DND-41 (cell line): ENCODE results near the gene PTPN23.

Experiments
- ATAC-seq: fragments of 200-7000 bp; cut with Tn5 transposase; 3 replicates; pipeline ENCODE4 v1.9.1; 2021; ENCODE audit warnings: low read depth; ENCODE audit not compliant: insufficient read depth
- DNase-seq: peaks from one replicate; pipeline ENCODE4 v3.0.0-alpha.2; 2020
- H2AFZ ChIP-seq: 2 replicates; pipeline ENCODE4 v1.6.0; 2012; ENCODE audit warnings: low read depth, low read length
- H3K27ac ChIP-seq: 2 replicates; pipeline ENCODE4 v1.5.1; 2012; ENCODE audit warnings: low read length, inconsistent platforms
- H3K27me3 ChIP-seq: fragments of 200-600 bp; sonication (generic); 2 replicates; pipeline ENCODE4 v1.6.0; 2012; ENCODE audit warnings: low read length, mild to moderate bottlenecking, inconsistent platforms; ENCODE audit not compliant: insufficient read depth, poor library complexity
- H3K36me3 ChIP-seq: 2 replicates; pipeline ENCODE4 v1.5.1; 2012; ENCODE audit warnings: low read length, inconsistent platforms; ENCODE audit not compliant: insufficient read depth
- H3K4me1 ChIP-seq: 2 replicates; pipeline ENCODE4 v1.5.1; 2012; ENCODE audit warnings: mild to moderate bottlenecking, low read length; ENCODE audit not compliant: insufficient read depth
- H3K4me2 ChIP-seq: 2 replicates; pipeline ENCODE4 v1.6.0; 2012; ENCODE audit warnings: mild to moderate bottlenecking, moderate library complexity, low read length, inconsistent platforms; ENCODE audit not compliant: insufficient read depth
- H3K4me3 ChIP-seq, 2 experiments: fragments of 200-600 bp in 1 of 2; shearing (Covaris generic) in 1 of 2; 2 replicates each; pipeline ENCODE4 v1.5.1; 2012 to 2016; ENCODE audit warnings: inconsistent platforms in 2 of 2, low read length in 2 of 2, mild to moderate bottlenecking in 2 of 2, low read depth in 1 of 2, moderate library complexity in 1 of 2
- H3K79me2 ChIP-seq: 2 replicates; pipeline ENCODE4 v1.6.0; 2012; ENCODE audit warnings: low read length, inconsistent platforms; ENCODE audit not compliant: insufficient read depth
- H3K9ac ChIP-seq: 2 replicates; pipeline ENCODE4 v1.6.0; 2012; ENCODE audit warnings: low read depth, mild to moderate bottlenecking, inconsistent platforms, low read length, moderate library complexity
- H3K9me3 ChIP-seq: 2 replicates; pipeline ENCODE4 v1.5.1; 2012; ENCODE audit warnings: low read length, moderate library complexity, mild to moderate bottlenecking, inconsistent platforms; ENCODE audit not compliant: insufficient read depth, severe bottlenecking
- H4K20me1 ChIP-seq: 2 replicates; pipeline ENCODE4 v1.6.0; 2012; ENCODE audit warnings: low read length; ENCODE audit not compliant: insufficient read depth
- CTCF ChIP-seq: IDR thresholded peaks from 2 replicates; pipeline ENCODE4 v1.5.1; 2012; ENCODE audit warnings: borderline replicate concordance, low read length, moderate library complexity, mild to moderate bottlenecking; ENCODE audit not compliant: poor library complexity, severe bottlenecking; ENCODE audit errors: extremely low read depth
- EZH2 ChIP-seq: IDR thresholded peaks from 3 replicates; pipeline ENCODE4 v1.6.1; 2012; ENCODE audit warnings: borderline replicate concordance, low read depth, mild to moderate bottlenecking, moderate library complexity, low read length, inconsistent platforms; ENCODE audit not compliant: severe bottlenecking

PTPN23 gene

GRCh38 chr3:47427866-47428265 is 47.0 kb downstream of the PTPN23 start:
- H3K4me2 ChIP-seq = no peak overlapping the region
- peaks cover 78% of the 10 kb centered on the region for H3K36me3 ChIP-seq
- H2AFZ ChIP-seq = no peak overlapping the region
- no peak for TF ChIP-seq CTCF
- TF ChIP-seq EZH2 = no peak
- H3K27me3 ChIP-seq = no peaks in the 10 kb centered on the region
- peaks cover 7% of the 10 kb centered on the region; the same call in 1 of the 2 replicates for H3K79me2 ChIP-seq
- no peak overlapping the region for H3K27ac ChIP-seq
- no peak overlapping the region for H3K9ac ChIP-seq
- H4K20me1 ChIP-seq = peaks cover 16% of the 10 kb centered on the region
- no peak overlapping the region for H3K4me3 ChIP-seq
- no peaks in the 10 kb centered on the region for H3K9me3 ChIP-seq
- H3K4me1 ChIP-seq = no peaks in the 10 kb centered on the region
- DNase-seq (no peak), ATAC-seq (no peak)

- H3K4me1 ChIP-seq = no peaks in the 10 kb centered on the region
- H2AFZ ChIP-seq = no peak overlapping the region
- H3K9ac ChIP-seq = no peak overlapping the region
- no peak overlapping the region for H3K4me2 ChIP-seq
- H3K36me3 ChIP-seq = peaks cover 84% of the 10 kb centered on the region
- DNase-seq (no peak), ATAC-seq (no peak)
- peaks cover 16% of the 10 kb centered on the region for H4K20me1 ChIP-seq
- H3K9me3 ChIP-seq = no peaks in the 10 kb centered on the region
- H3K27ac ChIP-seq = no peak overlapping the region
- TF ChIP-seq CTCF (no peak), EZH2 (no peak)
- H3K4me3 ChIP-seq = no peak overlapping the region
- no peaks in the 10 kb centered on the region for H3K27me3 ChIP-seq
- peaks cover 7% of the 10 kb centered on the region; the same call in 1 of the 2 replicates for H3K79me2 ChIP-seq
Measured at GRCh38 chr3:47428662-47429061, 47.8 kb downstream of the PTPN23 start.

GRCh38 chr3:47429476-47430270 is 48.9 kb downstream of the PTPN23 start:
- Histone ChIP-seq H3K4me2 (no peak overlapping the region), H3K27ac (no peak overlapping the region), H3K4me1 (no peaks in the 10 kb centered on the region), H2AFZ (no peak overlapping the region), H4K20me1 (peaks cover 16% of the 10 kb centered on the region), H3K4me3 (no peak overlapping the region), H3K9ac (no peak overlapping the region), H3K27me3 (no peaks in the 10 kb centered on the region), H3K79me2 (peaks cover 10% of the 10 kb centered on the region; the same call in 1 of the 2 replicates), H3K36me3 (peaks cover 84% of the 10 kb centered on the region), H3K9me3 (no peaks in the 10 kb centered on the region)
- DNase-seq (no peak), ATAC-seq (no peak)
- TF ChIP-seq EZH2 (no peak), CTCF (no peak)
